Anterior cingulate cortex (tissue), 58 donors: Measurements from ENCODE around the gene NGEF.

ENCODE experiments used
- DNase-seq, 58 donors: peaks; one replicate each; lab custom pipeline; 2025; lab: John Stamatoyannopoulos, UW

Gene NGEF

GRCh38 chr2:232889876-232890401 is 123.1 kb downstream of the NGEF start:
- no peak for DNase-seq

GRCh38 chr2:232888839-232889529 is 124.1 kb downstream of the NGEF start:
- no peak for DNase-seq

GRCh38 chr2:232888099-232888836 is 124.8 kb downstream of the NGEF start:
- DNase-seq, result no peak

GRCh38 chr2:232887171-232887850 is 125.7 kb downstream of the NGEF start:
- DNase-seq, result no peak

- DNase-seq, result no peak
Observed at GRCh38 chr2:232886632-232887031, 126.4 kb downstream of the NGEF start.

- no peak for DNase-seq
Observed at GRCh38 chr2:232886176-232886575, 126.9 kb downstream of the NGEF start.

GRCh38 chr2:232885264-232885961 is 127.6 kb downstream of the NGEF start:
- no peak for DNase-seq

GRCh38 chr2:232884549-232885263 is 128.3 kb downstream of the NGEF start:
- no peak for DNase-seq

- no peak for DNase-seq
Observed at GRCh38 chr2:232884001-232884421, 129.0 kb downstream of the NGEF start.

GRCh38 chr2:232883116-232883721 is 129.8 kb downstream of the NGEF start:
- no peak for DNase-seq

GRCh38 chr2:232882505-232883115 is 130.4 kb downstream of the NGEF start:
- DNase-seq, result no peak

- DNase-seq, result no peak
Observed at GRCh38 chr2:232882085-232882484, 131.0 kb downstream of the NGEF start.

- DNase-seq, result no peak
Observed at GRCh38 chr2:232880764-232881351, 132.2 kb downstream of the NGEF start.

- no peak for DNase-seq
Observed at GRCh38 chr2:232879618-232880494, 133.2 kb downstream of the NGEF start.

- DNase-seq, result peak in 9 of 58 donors; percentile 28 to 46 (median 35)
Observed at GRCh38 chr2:232878855-232879617, 134.0 kb downstream of the NGEF start.

- DNase-seq, result no peak
Observed at GRCh38 chr2:232877940-232878511, 135.0 kb downstream of the NGEF start.
